Activated CD8-positive, alpha-beta memory T cell treated with anti-CD3 and anti-CD28 coated beads for 1 hour (primary cell): ENCODE measurements around the gene SLC12A4.

ENCODE experiments used
- DNase-seq, 2 donors: peaks; one replicate each; pipeline ENCODE4 v3.0.0-alpha.2; 2020; ENCODE audit warnings: low read depth in 1 of 2; ENCODE audit errors: extremely low read depth in 1 of 2

The SLC12A4 gene

DNA sequence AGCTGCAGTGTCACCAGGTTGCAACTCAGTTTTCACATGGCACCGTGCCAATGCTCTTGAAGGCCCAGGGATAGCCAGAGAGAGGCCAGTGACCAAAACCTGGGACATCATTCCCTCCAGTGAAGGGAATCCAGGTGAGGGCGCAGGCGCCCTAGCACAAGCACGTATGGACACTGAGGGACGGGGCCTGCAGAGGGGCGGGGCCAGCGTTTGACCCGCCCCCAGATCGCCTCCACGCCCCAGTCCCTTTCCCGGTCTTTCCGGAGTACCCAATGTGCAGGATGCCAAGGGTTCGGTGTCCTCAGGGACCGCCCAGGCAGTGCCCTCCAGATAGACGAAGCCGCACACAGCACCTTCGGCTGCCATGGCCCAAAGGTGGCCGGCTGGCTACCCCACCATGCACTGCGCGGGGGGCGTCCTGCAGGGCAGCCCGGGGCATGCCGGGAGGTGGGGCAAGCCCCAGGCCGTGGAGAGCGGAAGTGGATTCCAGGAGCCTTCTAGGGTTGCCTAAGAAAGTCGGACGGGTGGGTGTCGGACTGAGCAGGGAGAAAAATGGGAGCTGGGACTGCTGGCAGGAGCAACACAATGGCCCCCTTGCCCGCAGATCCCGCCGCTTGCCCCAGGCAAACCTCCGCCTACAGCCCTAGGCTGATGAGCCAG lies 4.6 kb downstream of the SLC12A4 start:
- no peak for DNase-seq

DNA sequence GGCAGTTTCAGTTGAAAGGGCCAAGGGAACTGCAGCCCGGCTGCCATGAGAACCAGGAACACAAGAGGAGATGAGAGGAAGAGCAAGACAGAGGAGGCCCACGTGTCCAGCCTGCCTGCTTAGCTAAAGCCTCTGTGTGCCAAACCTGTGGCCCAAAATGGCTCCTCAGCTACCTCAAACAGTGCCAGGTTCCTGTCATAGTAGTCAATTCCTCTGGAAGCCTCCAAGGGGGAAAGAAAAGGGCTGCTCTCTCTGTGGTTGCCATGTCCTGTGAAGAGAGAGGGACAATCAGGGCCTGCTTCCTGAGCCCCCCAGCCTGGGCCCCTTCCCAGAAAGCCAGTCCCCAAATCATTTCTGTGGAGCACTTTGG lies 5.2 kb downstream of the SLC12A4 start:
- no peak for DNase-seq

DNA sequence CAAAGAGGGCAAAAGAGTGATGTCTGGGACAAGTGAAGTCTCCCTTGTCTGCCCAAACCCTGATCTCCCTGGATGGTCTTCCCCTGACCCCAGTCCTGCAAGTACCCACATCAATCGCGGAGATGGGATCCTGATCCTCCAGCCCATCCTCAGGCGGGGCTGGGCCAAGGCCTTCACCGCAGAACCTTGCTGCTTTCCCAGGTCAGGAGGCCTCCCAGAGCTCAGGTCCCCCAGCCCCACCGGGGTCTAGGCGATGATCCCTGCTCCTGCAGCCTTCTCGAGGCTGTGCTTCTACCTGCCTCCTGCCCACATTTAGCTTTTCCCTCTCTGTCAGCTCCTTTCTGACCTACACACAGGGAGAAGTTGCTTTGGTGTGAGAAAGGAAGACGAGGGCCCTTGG lies 6.3 kb downstream of the SLC12A4 start:
- DNase-seq = no peak

DNA sequence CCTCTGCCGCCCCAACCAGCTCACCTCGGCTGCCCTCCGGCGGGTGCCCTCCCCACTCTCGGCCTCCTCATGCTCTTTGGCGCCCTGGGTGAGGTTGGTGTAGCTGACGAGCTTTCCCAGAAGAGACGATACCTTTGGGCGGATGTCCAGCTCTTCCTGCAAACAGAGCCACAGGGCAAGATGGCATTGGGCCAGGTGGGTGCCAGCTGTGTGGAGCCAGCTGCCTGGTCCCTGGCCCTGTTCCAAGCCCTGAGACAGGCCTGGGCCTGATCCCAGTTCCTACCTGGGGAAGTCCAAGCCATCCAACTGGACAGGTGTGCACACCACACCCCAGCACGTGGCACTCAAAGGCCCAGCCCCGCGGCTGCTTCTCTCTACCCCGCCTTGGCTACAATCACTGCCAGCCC lies 6.9 kb downstream of the SLC12A4 start:
- DNase-seq = no peak

DNA sequence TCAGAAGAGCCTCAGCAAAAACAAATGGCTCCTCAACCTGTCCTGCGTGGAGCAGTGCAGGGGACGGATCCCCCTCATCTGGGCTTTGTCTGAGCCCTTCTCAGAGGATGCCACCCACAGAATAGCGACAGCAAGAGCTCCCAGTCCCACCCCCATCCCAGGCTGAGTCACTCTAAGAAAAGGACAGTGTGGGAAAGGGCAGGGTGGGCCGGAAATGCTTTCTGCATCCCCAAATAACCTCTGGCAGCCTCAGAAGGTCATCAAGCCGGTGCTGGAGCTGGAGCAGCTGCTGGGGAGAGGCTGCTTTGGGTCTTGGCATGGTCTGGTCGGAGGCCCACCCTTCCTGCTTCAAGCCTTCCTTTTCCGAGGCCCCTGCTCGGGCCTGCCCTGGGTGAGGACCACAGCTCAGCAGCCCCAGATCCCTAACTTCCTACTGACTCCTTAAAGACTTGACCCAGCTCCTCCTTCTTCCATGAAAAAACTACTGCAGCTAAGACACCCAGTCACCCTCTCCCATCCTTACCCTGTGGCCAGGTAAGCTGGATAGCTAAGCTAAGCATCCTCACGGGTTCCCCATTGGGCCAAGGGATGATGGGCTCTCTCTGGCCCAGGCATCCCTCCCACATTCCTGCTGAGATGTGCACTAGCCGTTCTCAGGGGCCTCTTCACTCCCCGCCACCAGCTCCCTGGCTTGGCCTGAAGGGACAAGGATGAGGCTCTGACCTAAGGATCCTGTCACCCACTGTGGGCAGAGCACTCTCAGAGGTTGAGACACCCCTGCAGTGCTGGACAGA lies 8.7 kb downstream of the SLC12A4 start:
- no peak for DNase-seq

DNA sequence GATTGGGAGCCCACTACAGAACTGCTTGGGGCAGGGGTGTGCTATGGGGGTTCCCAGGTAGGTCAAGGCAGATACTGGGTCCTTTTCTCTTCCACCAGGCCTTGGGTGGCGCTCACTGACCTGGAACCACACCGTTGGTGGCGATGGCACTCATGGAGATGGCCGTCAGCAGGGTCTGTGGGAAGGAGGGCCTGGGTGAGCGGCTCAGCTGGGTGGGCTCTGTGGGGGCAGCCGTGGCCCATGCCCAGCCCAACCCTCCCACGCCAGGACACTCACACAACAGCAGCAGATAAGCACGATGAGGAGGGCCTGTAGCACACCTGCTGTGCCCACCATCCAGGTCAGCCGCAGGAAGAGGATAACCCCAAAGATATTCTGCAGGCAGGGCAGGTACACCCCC lies 10.8 kb downstream of the SLC12A4 start:
- DNase-seq = no peak

DNA sequence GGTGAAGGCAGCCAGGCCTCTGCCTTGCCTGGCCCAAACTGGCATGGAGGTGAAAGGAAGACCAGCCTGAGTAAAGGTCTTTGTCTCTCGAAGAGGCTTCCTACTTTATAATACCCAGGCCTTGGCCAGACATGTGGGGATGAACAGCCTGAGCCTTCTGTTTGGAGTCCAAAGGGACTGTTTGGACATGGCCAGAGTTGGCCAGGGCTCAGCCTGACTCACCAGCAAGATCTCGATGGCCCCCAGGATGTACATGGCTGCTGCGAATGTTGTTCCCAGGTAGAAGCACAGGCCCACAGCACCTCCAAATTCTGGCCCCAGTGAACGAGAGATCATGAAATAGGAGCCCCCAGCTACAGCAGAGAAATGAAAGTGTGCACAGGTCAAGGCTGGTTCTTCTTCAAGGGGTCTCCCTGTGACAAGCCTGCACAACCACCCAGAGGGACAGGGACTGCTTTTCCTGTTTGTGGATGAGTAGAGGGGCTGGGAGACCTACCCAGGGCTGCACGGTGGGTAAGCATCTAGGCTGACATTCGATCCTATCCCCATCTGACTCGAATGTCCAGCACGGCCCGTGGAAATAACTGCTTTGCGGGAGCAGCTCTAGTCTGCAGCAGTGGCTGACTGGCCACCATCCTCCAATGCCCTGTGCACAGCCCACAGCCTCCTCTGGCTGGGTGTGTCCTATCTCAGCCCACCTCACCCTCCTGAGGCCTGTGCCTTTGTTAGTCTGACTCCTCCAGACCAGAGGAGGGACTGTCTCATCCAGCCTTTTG lies 13.8 kb downstream of the SLC12A4 start:
- DNase-seq = no peak

DNA sequence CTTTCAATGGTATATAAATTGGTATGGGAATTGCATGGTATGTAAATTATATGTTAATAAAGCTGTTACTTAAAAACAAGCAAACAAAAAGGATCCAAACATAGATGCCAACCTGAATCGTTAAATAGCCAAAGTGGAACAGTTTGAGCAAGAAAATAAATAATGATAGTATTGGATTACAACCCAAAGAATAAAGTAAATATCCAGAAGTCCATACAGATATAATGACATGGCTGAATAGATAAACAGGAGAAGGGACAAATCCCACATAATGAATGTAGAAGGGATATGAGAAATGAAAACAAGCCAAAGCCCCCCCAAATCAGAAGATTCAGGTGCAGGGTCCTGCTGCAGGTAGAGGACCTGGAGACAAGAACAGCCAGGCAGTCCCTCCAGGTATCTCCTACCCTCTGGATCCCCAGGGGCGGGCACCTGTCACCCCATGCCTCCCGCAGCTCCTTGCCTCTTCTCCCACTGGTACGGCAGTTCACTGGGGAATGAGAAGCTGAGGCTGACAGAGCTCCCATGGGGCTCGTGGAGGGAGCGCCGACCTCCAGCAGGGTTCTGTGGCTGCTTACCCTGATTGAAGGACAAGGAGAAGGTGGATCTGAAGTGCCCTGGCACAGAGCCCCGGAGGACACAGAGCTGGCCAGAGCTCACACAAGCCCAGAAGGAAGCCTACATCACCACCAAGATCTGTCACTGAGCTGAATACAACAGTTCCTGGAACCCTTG lies 14.6 kb downstream of the SLC12A4 start:
- DNase-seq = no peak

DNA sequence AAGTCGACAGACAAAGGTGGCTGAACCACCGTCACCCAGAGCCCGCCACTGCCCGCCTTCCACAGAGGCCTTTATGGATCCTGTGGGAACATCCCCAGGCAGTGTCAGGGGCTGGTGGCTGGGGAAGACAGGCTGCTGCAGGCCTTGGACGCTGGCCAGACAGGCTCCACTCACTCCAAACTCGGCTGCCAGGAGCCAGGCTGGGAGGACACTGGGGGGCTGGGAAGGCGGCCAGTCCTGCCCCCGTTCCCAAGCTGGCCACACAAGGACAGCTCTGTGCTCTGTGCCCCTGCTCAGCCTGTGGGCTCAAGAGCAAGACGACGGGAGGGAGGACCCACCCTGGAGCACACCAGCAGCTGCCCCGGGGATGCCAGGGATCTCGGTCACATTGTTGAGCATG lies 17.0 kb downstream of the SLC12A4 start:
- DNase-seq = no peak

DNA sequence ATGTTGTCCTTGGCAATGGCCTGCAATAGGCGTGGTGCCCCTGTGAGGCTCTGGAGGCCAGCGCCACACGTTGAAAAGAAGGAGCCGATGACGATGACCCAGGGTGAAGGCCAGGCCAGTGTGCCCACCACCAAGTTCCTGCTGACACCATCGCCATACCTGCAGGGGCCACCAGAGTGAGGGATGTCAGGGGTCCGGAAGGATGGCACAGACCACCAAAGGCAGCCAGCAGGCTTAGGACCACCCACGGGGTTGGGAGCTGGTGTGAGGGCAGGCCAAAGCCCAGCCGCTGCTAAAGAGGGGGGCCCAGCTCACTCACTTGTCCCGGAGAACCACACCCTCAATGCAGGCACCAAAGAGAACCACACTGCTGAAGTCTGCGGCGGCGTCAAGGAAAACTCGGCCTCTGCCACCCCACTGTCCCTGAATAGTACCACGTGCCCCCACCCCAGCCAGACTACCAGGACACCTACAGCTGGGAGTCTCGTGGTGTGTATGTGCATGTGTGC lies 18.0 kb downstream of the SLC12A4 start:
- no peak for DNase-seq

DNA sequence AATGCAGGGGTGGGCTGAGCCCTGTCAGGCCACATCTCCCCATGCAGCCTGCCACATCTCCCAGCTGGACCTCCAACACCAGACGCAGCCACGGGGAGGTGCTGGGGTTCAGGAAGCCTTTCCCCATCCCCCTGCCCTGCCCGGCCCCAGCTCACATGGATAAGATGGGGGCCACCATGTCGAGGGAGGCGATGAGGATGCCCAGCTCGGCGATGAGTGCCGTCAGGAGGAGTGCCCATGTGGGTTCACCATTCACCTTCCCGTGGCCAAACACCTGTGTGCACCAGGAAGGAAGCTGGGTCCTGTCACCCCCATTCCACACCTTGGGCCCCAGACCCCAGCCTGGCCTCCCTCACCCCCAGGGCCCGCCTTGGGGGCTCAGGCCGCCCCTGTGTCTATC lies 18.8 kb downstream of the SLC12A4 start:
- DNase-seq = no peak

DNA sequence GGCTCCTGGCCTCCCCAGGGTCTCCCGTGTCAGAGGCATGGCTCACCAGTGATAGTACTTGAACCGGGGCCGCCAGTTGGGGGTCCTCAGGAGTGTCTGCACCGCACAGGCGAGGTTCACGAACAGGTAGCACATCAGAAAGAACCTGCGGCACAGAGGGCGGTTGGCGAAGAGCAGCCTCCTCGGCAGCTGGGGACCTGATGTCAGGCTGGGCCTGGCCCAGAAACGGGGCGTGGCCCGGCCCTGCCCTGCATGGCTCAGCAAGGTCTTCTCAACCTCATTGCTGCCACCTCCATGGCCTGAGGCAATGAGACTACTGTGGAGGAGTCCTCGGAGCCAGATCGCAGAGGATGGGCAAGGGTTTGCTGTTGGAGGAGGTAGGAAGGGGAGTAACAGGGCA lies 20.4 kb downstream of the SLC12A4 start:
- DNase-seq = no peak

DNA sequence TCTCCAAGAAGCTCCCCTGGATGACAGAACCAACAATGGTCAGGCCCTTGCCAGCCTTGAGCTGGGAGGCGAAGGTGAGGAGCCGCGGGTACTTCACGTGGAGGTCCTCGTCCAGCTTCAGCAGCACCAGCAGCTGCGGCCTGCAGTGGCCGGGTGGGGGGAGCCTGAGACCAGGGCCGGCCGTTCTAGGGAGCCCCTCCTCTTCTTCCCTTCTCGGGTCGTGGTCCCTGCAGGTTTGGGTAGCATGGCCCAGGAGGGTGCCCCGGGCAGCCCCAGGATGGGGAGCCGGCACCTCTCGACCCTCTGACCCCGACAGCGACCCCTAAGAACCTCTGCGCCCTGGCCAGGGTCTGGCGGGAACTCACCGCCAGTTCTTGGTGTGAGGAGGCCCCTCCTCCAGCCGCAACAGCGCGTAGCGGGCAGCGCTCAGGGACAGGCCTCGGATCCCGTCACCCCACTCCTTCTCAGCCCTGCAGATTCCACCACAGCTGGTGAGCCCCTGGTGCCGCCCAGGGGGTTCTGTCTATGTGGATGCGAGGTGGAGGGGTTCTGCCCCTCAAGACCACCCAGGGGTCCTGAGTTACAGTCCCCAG lies 21.4 kb downstream of the SLC12A4 start:
- no peak for DNase-seq

DNA sequence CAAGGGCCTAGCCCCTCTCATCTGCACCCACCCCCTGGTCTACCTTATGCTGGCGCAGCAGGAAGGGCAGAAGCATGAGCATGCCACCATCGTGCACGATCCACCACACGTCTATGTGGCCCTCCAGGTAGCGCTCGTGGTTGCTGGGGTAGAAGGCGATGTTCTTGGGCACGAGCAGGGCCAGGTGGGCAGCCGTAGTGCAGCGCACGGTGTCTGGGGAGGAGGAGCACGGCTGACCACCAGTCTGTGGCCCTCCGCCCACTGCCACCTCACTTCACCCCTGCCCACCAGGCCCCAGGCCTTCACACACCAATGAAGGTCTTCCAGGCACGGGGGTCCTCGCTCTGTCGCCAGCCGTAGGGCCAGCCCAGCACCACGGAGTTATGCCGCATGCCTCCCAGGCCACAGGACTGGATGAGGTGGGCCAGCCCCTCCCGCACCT lies 22.3 kb downstream of the SLC12A4 start:
- no peak for DNase-seq

DNA sequence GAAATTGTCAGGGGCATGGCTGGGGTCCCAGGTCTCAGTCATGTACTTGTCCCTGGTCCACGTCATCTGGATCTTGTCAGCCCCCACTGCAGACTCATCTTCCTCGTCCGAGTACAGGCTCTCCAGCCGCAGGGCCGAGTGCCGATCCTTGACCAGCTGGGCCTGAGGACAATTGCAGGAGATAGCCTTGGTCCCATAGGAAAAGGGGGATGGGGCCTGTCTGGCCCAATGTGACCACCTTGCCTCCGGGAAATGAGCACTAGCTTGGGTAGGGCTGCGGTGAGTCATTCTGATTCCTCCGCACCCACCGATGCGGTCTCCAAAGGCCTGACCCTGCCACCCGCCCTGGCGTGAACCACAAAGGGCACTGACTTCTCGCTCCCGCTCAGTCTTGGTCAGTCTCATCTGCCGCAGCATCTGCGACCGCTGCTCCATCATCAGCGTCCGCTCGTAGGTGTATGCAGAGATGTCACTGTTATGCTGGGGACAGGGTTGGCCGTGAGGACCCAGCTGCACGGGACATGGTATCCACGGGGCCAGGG lies 23.0 kb downstream of the SLC12A4 start:
- DNase-seq = no peak

DNA sequence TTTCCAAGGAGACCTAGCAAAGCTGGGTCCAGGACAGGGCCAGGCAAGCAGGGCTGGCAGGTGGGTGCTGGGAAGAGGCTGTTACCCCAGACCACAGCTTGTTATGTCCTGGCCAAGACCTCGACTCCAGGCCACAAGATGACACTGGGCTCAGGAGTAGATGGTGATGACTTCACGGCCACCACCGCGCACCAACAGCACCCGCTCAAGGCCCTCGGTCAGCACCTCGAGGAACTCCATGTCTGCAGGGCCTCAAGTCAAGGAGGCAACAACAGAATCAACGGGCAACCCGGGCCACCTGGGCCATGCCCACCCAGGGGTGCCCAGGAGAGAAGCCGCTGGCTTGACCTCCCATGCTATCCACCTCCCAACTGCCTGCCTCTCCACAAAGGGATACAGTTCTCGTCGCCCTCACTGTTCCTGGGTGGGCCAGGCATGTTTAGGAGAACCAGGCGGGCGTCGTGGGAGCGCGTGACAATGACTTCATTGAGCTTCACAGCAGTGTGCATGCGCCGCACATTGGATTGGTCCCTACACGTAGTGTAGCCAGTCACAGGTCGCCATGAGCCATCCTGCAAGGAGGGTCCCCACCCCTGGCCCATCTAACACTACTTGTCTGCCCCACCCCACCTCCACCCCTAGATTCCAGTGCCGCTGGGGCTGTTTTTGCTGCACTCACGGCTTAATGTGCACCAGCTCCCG lies 23.6 kb downstream of the SLC12A4 start:
- no peak for DNase-seq

DNA sequence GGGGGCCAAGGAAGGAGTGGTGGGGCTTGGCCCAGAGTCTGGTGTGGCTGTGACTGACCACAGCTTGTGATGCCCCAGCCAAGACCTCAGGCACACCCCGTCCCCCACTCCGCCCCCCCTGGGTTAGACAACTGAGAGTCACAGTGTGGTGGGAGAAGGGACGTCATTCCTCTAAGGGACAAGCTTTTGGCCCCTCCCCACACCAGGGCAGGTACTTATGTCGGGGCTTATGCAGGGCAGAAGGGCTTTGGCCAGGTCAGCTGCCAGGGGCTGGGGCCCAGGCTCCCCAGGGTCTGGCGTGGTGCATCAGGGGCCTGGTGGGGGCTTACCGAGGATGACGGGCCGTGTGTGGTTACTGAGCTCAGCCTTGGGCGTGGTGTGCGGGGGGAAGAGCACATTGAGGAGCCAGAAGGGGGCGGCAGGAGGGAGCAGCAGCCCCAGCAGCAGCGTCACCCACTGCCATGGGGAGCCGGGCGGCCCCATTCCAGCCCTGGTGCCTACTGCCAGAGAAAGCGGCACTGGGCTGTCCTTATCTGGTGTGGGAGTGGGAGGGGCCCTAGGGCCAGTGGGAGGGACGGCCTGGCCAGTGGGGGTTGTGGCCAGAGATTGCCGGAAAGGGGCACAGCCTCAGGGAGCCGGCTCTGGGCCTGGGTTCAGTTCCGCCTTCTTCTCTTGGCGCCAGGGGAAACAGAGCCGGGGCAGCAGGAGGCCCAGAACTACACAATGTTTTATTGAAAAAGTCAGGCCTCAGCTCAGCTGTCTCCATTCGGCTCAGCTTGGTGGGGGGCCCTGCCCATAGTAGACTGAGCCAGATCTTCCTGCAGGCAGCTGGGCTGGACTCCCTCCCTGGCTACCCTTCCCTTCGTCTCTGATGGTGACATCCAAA lies 24.6 kb downstream of the SLC12A4 start, which contains the start of gene LCAT:
Gene LCAT (minus strand): TSS at position 502 of the 886 bp plus-strand sequence. CDS start 19 bp downstream, at position 483.
- DNase-seq = no peak

DNA sequence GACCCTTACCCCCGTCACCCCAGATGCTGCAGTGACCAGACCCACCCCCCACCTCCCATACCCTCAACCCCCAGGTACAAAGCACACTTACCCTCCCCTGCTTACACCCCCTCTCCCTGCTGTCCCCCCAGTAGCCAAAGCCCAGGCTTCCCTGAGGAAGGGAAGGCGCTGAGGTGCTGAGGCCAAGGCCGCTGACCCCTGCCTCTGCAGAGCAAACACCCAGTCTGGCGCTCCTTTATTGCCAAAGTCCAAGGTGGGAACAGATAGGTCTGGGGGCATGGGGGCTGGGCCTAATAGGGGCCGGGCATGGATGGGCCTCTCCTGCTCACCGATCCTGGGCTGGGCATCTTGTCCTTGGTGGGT lies 25.2 kb downstream of the SLC12A4 start:
- no peak for DNase-seq
